GM12878 (cell line): ENCODE results near the gene YES1.

Experiments
- ATF2 ChIP-seq: IDR thresholded peaks from 2 replicates; pipeline ENCODE4 v1.6.1; 2012; ENCODE audit warnings: low read length, inconsistent platforms
- BCLAF1 ChIP-seq: fragments of 450-650 bp; IDR thresholded peaks from 2 replicates; pipeline ENCODE4 v1.6.1; 2017; ENCODE audit warnings: antibody characterized with exemption, mild to moderate bottlenecking, moderate library complexity
- CEBPB ChIP-seq, 2 experiments: fragments of 150-350 bp in 1 of 2; IDR thresholded peaks; 2 replicates each; pipeline ENCODE4 v1.6.1; 2012 to 2014; ENCODE audit warnings: low read depth in 2 of 2, low read length in 2 of 2, borderline replicate concordance in 1 of 2, inconsistent platforms in 1 of 2
- CTCF ChIP-seq, 3 experiments: IDR thresholded peaks in 2 of 3; conservative IDR thresholded peaks in 1 of 3; 2 replicates each; pipeline ENCODE4 v1.5.1; 2011; ENCODE audit warnings: low read depth in 3 of 3, low read length in 3 of 3, mild to moderate bottlenecking in 3 of 3, control low read depth in 2 of 3, moderate library complexity in 2 of 3, inconsistent platforms in 1 of 3, mixed read lengths in 1 of 3; ENCODE audit not compliant: control insufficient read depth in 2 of 3, insufficient read depth in 1 of 3; ENCODE audit errors: extremely low read depth in 1 of 3
- MTA2 ChIP-seq: fragments of 450-650 bp; IDR thresholded peaks from 2 replicates; pipeline ENCODE4 v1.6.1; 2016; ENCODE audit warnings: low read depth, mild to moderate bottlenecking, moderate library complexity
- MYC ChIP-seq: IDR thresholded peaks from 2 replicates; pipeline ENCODE4 v1.6.1; 2011; ENCODE audit warnings: mild to moderate bottlenecking, low read length, moderate library complexity, inconsistent platforms; ENCODE audit not compliant: insufficient read depth, insufficient replicate concordance, insufficient read length, severe bottlenecking
- NFIC ChIP-seq: IDR thresholded peaks from 2 replicates; pipeline ENCODE4 v1.6.1; 2012; ENCODE audit warnings: low read depth, mild to moderate bottlenecking, inconsistent platforms, low read length, moderate library complexity
- POLR2A ChIP-seq: IDR thresholded peaks from 2 replicates; pipeline ENCODE4 v1.6.1; 2011; ENCODE audit warnings: low read depth, mild to moderate bottlenecking, low read length
- POLR2AphosphoS5 ChIP-seq: IDR thresholded peaks from 2 replicates; pipeline ENCODE4 v1.6.1; 2011; ENCODE audit warnings: mild to moderate bottlenecking, low read length, inconsistent platforms
- RFX5 ChIP-seq: IDR thresholded peaks from 2 replicates; pipeline ENCODE4 v1.6.1; 2011; ENCODE audit warnings: low read depth, low read length, improper control_type of control experiment
- SIX5 ChIP-seq: IDR thresholded peaks from 2 replicates; pipeline ENCODE4 v1.6.1; 2011; ENCODE audit warnings: mild to moderate bottlenecking, low read depth, low read length, moderate library complexity; ENCODE audit not compliant: severe bottlenecking
- SREBF1 ChIP-seq: IDR thresholded peaks from 2 replicates; pipeline ENCODE4 v1.6.1; 2012; ENCODE audit warnings: mild to moderate bottlenecking, low read length

- TF ChIP-seq SREBF1 (no peak), RFX5 (no peak), CTCF (IDR thresholded peaks at IDR 0.05 in 2 of 3, conservative IDR thresholded peaks at IDR 0.05 in 1 of 3; ENCODE audit: control insufficient read depth in 2 of 3, extremely low read depth in 1 of 3, insufficient read depth in 1 of 3, low read depth in 3 of 3, low read length in 3 of 3) (no peak), POLR2A (no peak), POLR2AphosphoS5 (no peak), SIX5 (no peak), CEBPB (IDR thresholded peaks at IDR 0.05; ENCODE audit: borderline replicate concordance in 1 of 2, low read depth in 2 of 2, low read length in 2 of 2) (no peak), BCLAF1 (no peak), MTA2 (no peak), ATF2 (no peak), NFIC (no peak), MYC (no peak)
Measured at GRCh38 chr18:801137-801536, 10.9 kb downstream of the YES1 start.
